Iris pigment epithelial cell (primary cell): ENCODE results near the gene OR9Q1.
"Not testable (repeated sequence)": the region's sequence is repeated elsewhere in the genome, so short reads cannot be mapped to it uniquely, and the experiment has no call there.

Source experiments
- DNase-seq: peaks from one replicate; pipeline ENCODE4 v3.0.0-alpha.2; 2011; ENCODE audit warnings: low read depth

The OR9Q1 gene

GRCh38 chr11:58023435-58023931, at the start of gene OR9Q1:
OR9Q1 (plus strand) TSS chr11:58023881; CDS start chr11:58179445, 155,564 bp downstream.
- no peak for DNase-seq

GRCh38 chr11:57974132-57974531, 49.5 kb upstream of the OR9Q1 start:
- no peak for DNase-seq

- peak; percentile 3 for DNase-seq
These were observed 48.7 kb upstream of the OR9Q1 start for GRCh38 chr11:57974848-57975601.

GRCh38 chr11:57977709-57978108, 46.0 kb upstream of the OR9Q1 start:
- no peak for DNase-seq

- no peak for DNase-seq
These were observed 44.8 kb upstream of the OR9Q1 start for GRCh38 chr11:57978686-57979531.

- no peak for DNase-seq
These were observed 44.1 kb upstream of the OR9Q1 start for GRCh38 chr11:57979532-57980079.

- DNase-seq = no peak
These were observed 43.5 kb upstream of the OR9Q1 start for GRCh38 chr11:57980201-57980600.

- no peak for DNase-seq
These were observed 42.1 kb upstream of the OR9Q1 start for GRCh38 chr11:57981536-57981935.

- DNase-seq = no peak
These were observed 40.9 kb upstream of the OR9Q1 start for GRCh38 chr11:57982776-57983175.

- no peak for DNase-seq
These were observed 40.5 kb upstream of the OR9Q1 start for GRCh38 chr11:57983191-57983590.

GRCh38 chr11:57999523-57999922, 24.2 kb upstream of the OR9Q1 start:
- not testable (repeated sequence) for DNase-seq

GRCh38 chr11:58000021-58000420, 23.7 kb upstream of the OR9Q1 start:
- not testable (repeated sequence) for DNase-seq

GRCh38 chr11:58000699-58001098, 23.0 kb upstream of the OR9Q1 start:
- no peak for DNase-seq

GRCh38 chr11:58003036-58003435, 20.6 kb upstream of the OR9Q1 start:
- DNase-seq = no peak

GRCh38 chr11:58003591-58003990, 20.1 kb upstream of the OR9Q1 start:
- no peak for DNase-seq

GRCh38 chr11:58004664-58005063, 19.0 kb upstream of the OR9Q1 start:
- no peak for DNase-seq

GRCh38 chr11:58006940-58007339, 16.7 kb upstream of the OR9Q1 start:
- DNase-seq = peak; percentile 44

- DNase-seq = no peak
These were observed 11.9 kb upstream of the OR9Q1 start for GRCh38 chr11:58011771-58012170.

- DNase-seq = peak; percentile 23
These were observed 965 bp downstream of the OR9Q1 start for GRCh38 chr11:58024601-58025091.

- DNase-seq = peak; percentile 57
These were observed 3.7 kb downstream of the OR9Q1 start for GRCh38 chr11:58027341-58027740.

GRCh38 chr11:58028687-58029411, 5.2 kb downstream of the OR9Q1 start:
- DNase-seq = peak; percentile 20

- no peak for DNase-seq
These were observed 7.0 kb downstream of the OR9Q1 start, which contains the start of gene OR6Q1 for GRCh38 chr11:58030653-58031052. OR6Q1 (plus strand) TSS chr11:58030953; CDS start chr11:58030953, 0 bp downstream.
